GM10266 (cell line): ENCODE results near the gene PCBP3.
"Not testable (repeated sequence)": the region's sequence is repeated elsewhere in the genome, so short reads cannot be mapped to it uniquely, and the experiment has no call there.

ENCODE experiments used
- DNase-seq: peaks from one replicate; pipeline ENCODE4 v3.0.0; 2012; ENCODE audit errors: extremely low spot score
- TF ChIP-seq, protein P1 (sequence below): IDR thresholded peaks from 2 replicates; pipeline ENCODE4 v1.5.1; 2012; ENCODE audit warnings: mild to moderate bottlenecking, low read depth; ENCODE audit not compliant: control insufficient read depth, insufficient read depth; ENCODE audit errors: missing control alignments

Gene PCBP3

DNA sequence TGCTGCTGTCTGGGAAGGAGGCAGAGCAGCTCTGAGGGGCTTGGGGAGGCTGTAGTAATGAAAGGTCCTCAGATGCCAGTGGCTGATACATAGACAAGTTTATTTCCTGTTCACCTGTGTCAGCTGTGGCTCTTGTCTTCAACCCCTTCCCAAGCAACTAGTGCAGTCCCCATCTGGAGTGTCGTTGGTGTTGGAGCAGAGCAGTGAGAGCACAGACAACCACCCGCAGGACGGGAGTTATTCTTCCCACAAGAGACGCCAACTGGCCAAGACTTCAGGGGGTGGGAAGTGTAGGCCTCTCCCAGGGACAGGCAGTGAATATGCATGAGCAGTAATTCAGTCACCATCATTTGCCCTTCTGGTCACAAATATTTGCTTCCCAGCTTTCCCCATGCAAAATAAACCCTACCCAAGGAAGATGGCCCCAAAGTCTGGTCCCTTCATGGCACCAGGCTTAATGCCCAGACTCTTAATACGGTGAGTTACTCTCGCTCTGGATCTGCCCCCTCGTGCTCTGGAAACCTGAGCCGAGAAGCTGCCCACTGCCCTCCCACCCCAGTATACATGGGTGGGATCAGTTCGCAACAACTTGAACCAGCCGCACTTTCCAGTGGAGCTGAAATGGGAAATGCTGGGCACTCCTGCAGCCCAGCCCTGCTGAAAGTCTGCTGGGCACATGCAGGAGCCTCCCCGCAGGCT lies 184.5 kb downstream of the PCBP3 start:
- TF ChIP-seq, protein P1, sequence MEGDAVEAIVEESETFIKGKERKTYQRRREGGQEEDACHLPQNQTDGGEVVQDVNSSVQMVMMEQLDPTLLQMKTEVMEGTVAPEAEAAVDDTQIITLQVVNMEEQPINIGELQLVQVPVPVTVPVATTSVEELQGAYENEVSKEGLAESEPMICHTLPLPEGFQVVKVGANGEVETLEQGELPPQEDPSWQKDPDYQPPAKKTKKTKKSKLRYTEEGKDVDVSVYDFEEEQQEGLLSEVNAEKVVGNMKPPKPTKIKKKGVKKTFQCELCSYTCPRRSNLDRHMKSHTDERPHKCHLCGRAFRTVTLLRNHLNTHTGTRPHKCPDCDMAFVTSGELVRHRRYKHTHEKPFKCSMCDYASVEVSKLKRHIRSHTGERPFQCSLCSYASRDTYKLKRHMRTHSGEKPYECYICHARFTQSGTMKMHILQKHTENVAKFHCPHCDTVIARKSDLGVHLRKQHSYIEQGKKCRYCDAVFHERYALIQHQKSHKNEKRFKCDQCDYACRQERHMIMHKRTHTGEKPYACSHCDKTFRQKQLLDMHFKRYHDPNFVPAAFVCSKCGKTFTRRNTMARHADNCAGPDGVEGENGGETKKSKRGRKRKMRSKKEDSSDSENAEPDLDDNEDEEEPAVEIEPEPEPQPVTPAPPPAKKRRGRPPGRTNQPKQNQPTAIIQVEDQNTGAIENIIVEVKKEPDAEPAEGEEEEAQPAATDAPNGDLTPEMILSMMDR = no peak
- DNase-seq = no peak

DNA sequence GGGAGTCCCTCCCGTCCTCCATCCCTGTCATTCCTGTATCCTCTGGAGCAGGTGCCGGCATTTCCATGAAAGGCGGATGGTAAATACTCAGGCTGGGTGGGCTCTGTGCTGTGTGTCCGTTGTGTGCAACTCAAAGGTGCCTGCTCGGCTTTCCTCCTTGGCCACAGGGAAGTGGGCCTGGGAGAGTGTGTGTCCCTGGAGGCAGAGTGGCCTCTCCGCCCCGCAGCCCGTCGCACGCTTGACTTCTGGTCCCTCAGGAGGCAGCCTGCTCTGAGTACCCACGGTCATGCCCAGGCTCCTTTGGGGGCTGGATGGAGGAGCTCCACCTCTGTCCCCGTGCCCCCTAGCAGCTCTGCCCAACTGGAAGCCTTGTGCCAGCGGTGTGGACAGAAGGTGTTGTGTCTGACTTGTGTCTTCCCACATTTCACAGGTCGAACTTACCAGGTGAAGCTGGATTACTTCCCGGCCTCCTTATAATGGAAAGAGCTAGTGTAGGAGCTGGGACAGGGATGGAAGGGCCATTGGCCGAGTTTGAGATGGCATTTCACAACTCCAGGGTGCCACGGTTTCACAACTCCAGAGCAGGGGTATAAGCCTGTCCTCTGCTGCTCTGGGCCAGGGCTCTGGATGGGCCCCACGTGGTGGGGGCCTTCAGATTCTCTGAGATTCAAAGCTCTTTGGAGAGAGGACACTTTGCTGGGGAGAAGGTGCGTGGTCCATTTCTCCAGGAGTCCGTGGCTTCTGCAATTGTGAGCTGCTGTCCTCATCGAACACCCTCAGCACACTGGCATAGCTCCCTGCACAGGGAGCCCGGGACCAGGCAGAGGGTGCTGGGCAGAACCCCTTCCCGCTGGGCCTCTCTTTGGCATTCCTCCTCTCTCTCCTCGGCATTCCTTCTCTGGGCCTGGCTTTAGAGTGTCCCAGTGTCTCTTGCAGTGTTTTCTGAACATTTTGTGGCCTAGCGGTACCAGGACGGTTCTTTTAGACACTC lies 185.3 kb downstream of the PCBP3 start:
- TF ChIP-seq, protein P1 = no peak
- no peak for DNase-seq

DNA sequence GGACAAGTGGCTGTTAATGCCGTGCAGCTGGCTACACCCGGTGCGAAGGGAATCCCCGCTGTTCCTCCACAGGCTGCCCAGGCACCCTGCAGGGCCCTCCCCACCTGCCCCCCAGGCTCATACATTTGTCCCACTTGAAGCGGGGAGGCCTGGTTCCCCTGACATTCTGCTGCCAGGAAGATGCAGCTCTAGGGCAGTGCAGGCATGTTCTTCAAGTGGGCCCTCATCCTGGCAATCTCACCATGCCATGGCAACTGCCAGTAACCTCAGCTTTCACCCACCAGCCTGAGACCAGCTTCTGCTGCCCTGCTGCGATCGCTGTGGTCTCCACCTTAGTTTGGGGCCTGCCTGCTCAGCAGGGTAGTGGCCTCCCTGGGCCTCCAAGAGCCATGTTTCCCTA lies 186.1 kb downstream of the PCBP3 start:
- TF ChIP-seq, protein P1 = no peak
- DNase-seq = no peak

DNA sequence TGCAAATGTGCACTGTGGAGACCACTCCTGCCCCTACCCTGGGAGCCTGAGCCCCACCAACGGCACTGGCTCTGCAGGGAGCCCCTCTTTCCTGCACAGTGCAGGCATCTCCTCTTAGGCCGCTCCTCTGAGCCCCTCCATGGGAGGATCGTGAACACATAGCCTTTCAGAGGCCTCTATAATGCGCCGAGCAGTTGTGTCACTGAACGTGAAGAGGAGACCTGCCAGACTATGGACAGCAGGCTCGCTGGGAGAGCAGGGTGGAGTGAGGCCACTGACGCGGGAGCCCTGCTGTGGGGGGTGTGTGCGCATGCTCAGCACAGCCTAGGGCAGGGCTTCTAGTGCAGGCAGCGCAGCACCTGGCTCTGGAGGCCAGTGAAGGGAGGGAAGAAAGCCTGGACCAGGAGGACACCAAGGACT lies 186.7 kb downstream of the PCBP3 start:
- TF ChIP-seq, protein P1 = no peak
- DNase-seq = no peak

DNA sequence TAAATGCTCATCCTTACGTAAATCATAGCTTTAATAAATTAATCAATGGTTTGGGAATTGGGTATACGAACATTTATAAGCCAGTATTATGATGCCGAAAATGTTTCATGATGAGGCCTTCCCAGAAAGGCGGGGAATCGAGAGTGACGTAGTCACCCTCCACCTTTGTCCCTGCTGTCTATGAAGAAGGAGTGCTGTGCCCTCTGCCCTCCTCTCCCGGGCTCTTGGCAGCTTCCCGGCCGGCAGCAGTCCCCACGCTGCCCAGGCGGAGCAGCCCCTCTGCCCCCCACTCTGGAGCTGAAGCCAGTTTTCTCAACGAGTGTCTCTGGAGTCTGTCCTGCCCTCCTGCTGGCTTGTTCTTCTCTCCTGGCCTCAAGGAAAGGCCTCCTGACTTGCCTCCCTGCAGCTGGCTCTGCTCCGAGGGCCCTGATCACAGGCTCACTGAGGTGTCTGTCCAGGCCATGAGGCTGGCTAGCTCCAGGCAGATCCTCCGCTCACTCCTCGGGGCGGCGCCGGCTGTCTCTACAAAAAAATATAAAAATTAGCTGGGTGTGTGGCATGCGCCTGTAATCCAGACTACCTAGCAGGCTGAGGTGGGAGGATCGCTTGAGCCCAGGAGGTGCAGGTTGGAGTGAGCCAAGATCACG lies 187.3 kb downstream of the PCBP3 start:
- TF ChIP-seq, protein P1 = no peak
- DNase-seq = no peak

DNA sequence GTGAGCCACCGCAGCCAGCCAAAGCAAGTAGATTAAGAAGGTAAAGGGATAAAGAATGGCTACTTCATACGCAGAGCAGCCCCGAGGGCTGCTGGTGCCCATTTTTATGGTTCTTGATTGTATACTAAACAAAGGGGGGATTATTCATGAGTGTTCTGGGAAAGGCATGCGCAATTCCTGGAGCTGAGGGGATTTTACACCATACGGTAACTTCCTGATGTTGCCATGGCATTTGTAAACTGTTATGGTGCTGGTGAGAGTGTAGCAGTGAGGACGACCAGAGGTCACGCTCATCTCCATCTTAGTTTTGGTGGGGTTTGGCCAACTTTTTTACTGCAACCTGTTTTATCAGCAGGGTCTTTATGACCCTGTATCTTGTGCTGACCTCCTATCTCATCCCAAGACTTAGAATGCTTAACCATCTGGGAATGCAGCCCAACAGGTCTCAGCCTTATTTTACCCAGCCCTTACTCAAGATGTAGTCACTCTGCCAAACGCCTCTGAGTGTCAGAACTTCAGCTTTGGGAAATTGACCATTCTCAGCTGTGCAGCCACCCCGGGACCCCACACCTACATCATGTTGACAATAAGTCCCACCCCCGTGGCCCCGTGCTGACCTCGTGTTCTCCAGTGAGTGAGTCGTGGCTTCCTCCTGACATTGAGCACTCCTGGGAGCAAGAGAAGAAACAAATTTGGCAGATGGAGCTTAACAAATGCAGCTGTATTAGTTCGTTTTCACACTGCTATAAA lies 188.6 kb downstream of the PCBP3 start:
- DNase-seq = no peak
- TF ChIP-seq, protein P1 = no peak

DNA sequence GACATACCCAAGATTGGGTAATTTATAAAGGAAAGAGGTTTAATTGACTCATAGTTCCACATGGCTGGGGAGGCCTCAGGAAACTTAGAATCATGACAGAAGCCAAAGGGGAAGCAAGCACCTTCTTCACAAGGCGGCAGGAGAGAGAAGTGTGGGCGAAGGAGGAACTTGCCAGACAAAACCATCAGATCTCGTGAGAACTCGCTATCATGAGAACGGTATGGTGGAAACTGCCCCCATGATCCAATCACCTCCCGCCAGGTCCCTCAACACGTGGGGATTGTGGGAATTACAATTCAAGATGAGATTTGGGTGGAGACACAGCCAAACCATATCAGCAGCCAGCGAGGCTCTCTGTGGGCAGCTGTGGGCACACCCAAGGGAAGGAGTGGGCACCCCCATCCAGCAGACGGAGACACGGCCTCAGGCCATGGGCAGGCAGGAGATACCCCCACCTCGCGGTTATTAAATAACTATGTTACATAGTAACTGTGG lies 189.3 kb downstream of the PCBP3 start:
- not testable (repeated sequence) for DNase-seq
